T47D (cell line): ENCODE data around the gene CEP170.

Experiments used
- DNase-seq, 2 experiments: peaks; one replicate each; pipeline versions ENCODE4 v3.0.0 to v3.0.0-alpha.2; 2011 to 2012; ENCODE audit warnings: low read depth in 1 of 2, low spot score in 1 of 2
- JUND ChIP-seq: IDR thresholded peaks from 2 replicates; pipeline ENCODE4 v1.6.1; 2012; ENCODE audit warnings: low read depth
- in situ Hi-C: cut with HindIII; loops from 2 replicates; pipeline ENCODE4 v1.10.0; 2016; ENCODE audit warnings: low sequenced_read_pairs, low pct_unique_long_range_greater_than_20kb

CEP170 gene

DNA sequence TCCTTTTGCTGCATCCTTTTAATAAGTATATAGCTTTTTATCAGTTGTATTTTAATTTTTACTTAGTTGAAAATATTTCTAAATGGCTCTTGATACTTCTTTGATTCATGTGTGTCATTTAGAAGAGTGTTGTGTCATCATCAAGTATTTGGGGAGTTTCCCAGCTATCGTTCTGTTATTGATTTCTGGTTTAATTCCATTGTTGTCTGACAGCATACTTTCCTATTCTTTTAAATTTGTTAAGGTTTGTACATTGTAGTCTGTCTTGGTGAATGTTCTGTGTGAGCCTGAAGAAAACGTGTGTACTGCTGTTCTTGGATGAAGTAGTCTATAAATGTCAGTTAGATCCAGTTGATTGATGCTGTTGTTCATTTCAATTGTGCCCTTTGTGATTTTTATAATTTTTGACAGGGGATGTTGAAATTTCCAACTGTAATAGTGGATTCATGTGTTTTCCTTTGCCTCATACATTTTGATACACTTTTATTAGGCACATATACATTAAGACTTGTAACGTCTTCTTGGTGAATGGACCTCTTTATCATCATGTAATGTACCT, 25.6 kb upstream of the CEP170 start:
- no peak for TF ChIP-seq JUND
- in situ Hi-C loops = no loop called here
- DNase-seq = no peak

DNA sequence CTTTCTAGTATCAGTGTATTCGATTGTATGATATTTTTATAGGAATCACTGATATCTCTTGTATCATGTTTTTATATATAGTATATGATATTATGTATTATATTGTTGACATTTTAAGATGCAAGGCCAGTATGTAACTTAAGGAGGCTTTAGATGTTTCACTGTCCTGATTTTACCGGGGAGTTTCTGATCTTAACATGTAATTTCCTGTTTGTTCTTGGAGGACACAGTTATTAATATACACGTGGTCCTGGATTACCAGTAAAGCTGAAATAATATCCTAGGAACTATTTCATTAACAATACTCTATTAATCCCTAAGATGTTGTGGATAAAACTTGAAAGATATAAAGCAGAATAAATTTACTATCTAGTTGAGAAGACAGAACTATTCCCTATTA, 20.2 kb upstream of the CEP170 start:
- in situ Hi-C loops = no loop called here
- TF ChIP-seq JUND = no peak
- no peak for DNase-seq

DNA sequence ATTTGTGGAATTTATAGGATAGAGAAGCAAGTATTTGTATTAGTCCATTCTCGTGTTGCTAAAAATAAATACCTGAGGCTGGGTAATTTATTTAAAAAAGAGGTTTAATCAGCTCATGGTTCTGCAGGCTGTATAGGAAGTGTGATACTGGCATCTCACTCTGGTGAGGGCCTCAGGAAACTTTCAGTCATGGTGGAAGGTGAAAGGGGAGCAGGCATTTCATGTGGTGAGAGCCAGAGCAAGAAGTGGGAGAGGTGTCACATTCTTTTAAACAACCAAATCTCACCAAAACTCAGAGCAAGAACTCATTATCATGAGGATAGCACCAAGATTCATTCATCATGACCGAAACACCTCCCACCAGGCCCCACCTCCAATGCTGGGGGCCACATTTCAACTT, 18.9 kb upstream of the CEP170 start:
- TF ChIP-seq JUND = no peak
- in situ Hi-C loops = no loop called here
- DNase-seq = no peak

DNA sequence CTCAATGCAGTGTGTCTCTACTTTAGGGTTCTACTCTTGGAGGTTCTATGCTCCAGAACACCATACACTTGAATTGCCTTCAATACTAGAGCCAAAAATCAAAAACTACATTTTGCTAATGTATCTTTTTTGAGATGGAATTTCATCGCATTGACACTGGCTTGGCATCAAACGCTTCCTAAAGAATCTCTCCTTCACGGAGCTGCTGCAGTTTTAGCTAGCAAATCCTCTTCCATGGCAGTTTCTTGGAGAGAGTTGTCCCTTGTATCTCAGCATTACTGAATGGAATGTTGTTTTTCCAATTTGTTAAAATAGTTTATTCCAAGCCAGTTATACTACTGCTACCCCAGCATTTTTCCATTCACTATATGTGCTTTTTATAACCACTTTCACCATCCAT, 18.4 kb upstream of the CEP170 start:
- TF ChIP-seq JUND = no peak
- in situ Hi-C loops = no loop called here
- DNase-seq = no peak

DNA sequence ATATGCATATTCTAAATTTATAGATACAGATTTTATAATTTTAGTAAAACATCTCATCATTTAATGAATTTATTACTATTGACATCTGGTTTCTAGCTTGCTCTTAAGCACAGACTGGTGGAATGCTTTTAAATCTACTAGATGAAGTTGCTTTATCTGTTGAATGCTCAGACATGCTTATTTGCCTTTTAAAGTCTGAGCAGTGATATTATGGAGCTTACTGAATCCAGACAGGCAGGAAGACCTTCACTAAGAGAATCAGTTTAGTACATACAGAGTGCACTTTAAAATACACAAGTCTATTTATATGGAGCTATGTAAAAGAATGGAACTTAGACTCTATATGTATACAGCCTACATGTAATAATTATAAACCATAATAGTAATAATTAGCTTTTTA, 17.3 kb upstream of the CEP170 start:
- TF ChIP-seq JUND = no peak
- no peak for DNase-seq
- in situ Hi-C loops = no loop called here

DNA sequence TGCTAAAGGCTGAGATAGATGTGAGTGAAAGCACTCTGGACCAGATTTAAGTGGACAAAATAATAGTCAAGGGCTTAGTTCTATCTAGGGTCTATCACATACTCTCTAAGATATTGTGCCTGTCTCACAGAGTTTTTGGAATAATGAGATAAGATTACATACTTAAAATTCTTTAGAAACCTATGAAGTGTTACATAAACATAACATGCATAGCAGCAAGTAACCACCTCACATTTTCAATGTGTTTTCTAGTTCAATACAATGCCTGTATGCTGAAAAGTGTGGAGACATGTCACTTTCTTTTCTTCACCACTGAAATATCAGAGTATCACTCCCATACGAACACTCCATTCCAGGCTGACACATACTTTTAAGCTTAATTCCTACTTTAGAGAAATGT, 16.9 kb upstream of the CEP170 start:
- no peak for DNase-seq
- no peak for TF ChIP-seq JUND
- in situ Hi-C loops = no loop called here

DNA sequence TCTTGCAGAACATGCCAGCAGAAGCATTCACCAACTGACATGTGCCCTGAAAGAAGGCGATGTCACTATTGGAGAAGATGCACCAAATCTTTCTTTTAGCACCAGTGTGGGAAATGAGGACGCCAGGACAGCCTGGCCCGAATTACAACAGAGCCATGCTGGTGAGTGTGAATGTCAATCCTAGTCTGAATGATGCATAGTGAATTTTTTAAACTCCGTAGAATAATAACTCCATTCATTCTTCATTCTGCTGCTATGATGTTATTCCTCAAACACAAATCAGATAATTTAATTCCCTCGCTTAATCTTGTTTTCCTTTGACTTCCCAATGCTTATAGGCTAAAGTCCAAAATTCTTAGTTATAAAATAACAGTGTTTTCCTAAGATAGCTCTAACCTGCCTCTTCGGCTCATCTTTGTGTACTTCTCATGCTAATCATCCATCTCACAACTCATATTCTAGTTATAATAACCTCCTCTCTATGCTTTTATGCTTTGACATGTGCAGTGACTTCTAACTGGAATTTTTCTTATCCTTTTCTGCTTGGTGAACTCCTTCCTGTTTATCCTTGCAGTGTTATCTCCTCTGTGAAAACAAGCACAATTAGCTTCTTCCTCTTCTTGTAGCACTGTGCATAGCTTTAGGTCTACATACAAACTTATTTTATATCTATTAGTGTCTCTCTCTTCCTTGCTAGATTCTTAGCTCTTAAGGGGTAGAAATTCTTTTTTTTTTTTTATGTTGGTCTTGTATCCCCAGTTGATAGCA, 15.2 kb upstream of the CEP170 start:
- DNase-seq = no peak
- no peak for TF ChIP-seq JUND
- in situ Hi-C loops = no loop called here

DNA sequence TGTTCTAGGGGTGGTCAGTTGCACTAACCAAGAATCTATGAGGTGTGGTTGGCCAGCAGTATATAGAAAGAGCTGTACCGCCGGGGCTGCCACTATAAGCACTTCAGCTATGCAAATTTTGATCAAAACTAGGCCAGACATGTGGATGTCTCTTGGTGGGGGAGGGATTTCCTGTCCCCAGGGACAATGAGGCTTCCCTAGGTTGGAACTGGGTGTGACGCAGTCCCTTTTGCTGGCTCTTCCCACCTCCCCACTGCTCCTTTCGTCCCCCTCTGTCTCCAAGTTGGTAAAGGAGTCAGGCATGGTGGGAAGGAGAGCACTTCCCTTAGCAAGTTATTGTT, 14.3 kb upstream of the CEP170 start:
- TF ChIP-seq JUND = no peak
- DNase-seq = no peak
- in situ Hi-C loops = no loop called here

DNA sequence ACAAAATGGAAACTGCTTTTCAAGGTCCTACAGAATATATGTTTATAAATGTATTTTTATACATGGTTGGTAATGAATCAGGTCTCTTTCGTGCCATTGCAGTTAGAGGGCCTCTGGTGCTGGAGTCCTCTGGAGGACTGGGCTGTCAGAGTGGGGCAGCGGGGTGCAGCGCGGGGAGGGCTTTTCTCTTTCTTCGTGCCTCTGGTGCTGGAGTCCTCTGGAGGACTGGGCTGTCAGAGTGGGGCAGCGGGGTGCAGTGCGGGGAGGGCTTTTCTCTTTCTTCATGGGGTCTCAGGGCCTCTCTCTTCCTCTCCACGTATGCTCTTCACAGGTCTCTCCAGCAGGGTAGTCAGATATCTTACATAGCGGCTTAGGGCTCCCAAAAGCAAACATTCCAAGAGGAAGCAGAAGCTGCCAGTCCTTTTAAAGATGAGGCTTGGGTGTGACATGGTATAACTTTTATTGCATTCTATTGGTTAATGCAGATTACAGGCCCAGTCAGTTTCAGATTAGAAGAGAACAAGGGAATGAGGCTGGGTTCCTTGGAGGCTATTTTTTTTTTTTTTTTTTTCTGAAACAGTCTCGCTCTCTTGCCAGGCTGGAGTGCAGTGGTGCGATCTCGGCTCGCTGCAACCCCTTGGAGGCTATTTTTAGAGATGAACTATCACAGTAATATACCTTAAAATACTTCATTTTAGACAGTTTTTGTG, 13.8 kb upstream of the CEP170 start:
- no peak for DNase-seq
- in situ Hi-C loops = no loop called here
- no peak for TF ChIP-seq JUND

DNA sequence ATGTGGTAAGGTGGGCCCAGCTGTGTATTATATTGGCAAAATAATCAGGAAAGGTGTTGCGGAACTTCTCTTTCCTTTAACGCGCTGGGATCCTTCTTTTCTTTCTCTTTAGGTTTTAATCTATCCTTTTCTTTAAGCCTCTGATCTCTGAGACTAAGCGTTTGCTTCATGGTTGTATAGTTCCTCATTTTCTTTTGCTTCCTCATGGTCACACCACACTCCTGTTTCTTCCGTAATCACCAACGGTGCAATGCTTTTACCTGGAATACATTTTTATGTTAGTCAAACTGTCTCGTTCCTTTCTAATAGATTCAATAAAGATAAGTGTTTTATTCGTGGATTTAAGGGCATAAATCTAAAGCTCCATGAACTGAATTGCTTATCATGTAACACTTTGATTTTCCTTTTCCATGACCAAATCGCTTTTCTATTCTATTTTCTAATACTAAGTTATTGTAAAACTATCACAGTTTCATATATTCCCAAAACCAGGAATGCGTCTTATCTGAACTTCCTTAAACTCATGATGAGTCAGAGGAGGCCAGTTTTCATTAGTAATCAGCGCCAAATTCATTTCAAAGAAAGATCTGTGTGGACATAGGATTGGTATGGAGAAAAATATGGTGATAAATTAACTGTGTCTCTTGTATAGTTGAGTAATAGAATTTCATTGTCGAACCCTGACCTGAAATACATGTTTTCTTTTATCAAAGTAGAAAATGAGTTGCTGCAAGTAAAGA, 13.0 kb upstream of the CEP170 start:
- DNase-seq = no peak
- in situ Hi-C loops = no loop called here
- no peak for TF ChIP-seq JUND

DNA sequence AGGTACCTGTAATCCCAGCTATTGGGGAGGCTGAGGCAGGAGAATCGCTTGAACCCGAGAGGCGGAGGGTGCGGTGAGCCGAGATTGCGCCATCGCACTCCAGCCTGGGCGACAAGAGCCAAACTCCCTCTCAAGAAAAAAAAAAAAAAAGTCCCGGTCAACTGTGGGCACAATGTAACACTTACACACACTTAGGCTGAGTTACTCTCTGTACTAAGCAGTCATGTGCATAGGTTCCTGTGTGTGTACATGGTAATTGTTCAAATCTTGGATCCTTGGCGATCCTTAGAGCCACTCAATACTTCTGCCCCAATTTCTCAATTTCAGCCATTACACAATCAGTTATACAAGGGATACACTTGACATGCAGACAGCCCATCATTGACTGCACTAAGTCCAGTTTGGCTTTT, 12.4 kb upstream of the CEP170 start:
- no peak for TF ChIP-seq JUND
- no peak for DNase-seq
- in situ Hi-C loops = no loop called here

DNA sequence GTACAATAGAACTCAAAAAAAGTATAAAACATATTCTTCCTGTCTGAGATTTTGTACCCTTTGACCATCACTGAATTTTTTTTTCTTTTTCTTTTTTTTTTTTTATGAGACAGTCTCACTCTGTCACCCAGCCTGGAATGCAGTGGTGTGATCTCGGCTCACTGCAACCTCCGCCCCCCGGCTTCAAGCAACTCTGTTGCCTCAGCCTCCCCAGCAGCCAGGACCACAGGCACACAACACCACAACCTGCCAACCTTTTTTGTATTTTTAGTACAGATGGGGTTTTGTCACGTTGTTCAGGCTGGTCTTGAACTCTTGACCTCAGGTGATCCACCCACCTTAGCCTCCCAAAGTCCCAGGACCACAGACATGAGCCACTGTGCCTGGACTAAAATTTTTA, 11.2 kb upstream of the CEP170 start:
- no peak for TF ChIP-seq JUND
- no peak for DNase-seq
- in situ Hi-C loops = no loop called here

DNA sequence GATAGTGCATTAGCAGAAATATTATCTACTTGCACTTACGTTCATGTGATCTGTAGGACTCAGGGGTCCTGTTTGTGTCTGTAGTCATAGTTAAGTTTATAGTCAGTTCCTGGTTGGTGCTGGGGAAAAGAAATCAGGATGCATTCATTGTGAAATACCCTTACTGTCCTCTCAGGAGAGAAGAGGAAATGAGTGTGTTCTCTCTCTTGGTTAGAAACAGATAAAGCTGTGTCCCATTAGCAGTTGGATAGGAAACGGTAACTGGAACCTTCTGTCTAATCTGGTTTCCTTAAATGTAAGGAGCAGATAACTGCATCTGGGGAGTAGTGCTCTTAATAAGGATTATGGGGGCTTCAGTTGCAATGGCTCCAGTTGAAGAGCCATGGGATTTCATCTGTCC, 9.6 kb upstream of the CEP170 start:
- in situ Hi-C loops = no loop called here

More for the DNA sequence above, 9.6 kb upstream of the CEP170 start:
- no peak for TF ChIP-seq JUND
- DNase-seq = no peak
